ENCODE measurements around the gene SPAG16. TPM values are rescaled to one million over a fixed set of nuclear protein-coding genes. Genes with fewer than 3 reads are reported as not detected.

Gene SPAG16
- total RNA-seq, 1 donor from 2014 or later, result 18.7 TPM

GRCh38 chr2:214126135-214126534 is 841.9 kb downstream of the SPAG16 start:
- no peak for TF ChIP-seq CTCF (IDR thresholded peaks at IDR 0.05)
- Mint-ChIP-seq H3K27me3 (ENCODE audit: low read depth) (no peaks in the 10 kb centered on the region), H3K4me1 (ENCODE audit: low read depth) (peaks cover 33% of the 10 kb centered on the region), H3K4me3 (ENCODE audit: unreplicated experiment) (no peak overlapping the region), H3K36me3 (ENCODE audit: low read depth) (no peaks in the 10 kb centered on the region), H3K9me3 (ENCODE audit: low read depth) (no peaks in the 10 kb centered on the region), H3K27ac (ENCODE audit: unreplicated experiment) (no peak overlapping the region)
- DNase-seq (ENCODE audit: low spot score), result no peak

GRCh38 chr2:214127170-214127569 is 842.9 kb downstream of the SPAG16 start:
- TF ChIP-seq CTCF (IDR thresholded peaks at IDR 0.05), result no peak
- no peak for DNase-seq (ENCODE audit: low spot score)
- no peak overlapping the region for H3K27ac Mint-ChIP-seq (ENCODE audit: unreplicated experiment)

GRCh38 chr2:214127571-214127970 is 843.3 kb downstream of the SPAG16 start:
- Mint-ChIP-seq H3K4me1 (ENCODE audit: low read depth) (peaks cover 36% of the 10 kb centered on the region), H3K4me3 (ENCODE audit: unreplicated experiment) (no peak overlapping the region), H3K9me3 (ENCODE audit: low read depth) (no peaks in the 10 kb centered on the region), H3K27me3 (ENCODE audit: low read depth) (no peaks in the 10 kb centered on the region), H3K36me3 (ENCODE audit: low read depth) (no peaks in the 10 kb centered on the region), H3K27ac (ENCODE audit: unreplicated experiment) (peak overlapping the region; percentile 19)
- TF ChIP-seq CTCF (IDR thresholded peaks at IDR 0.05), result no peak
- no peak for DNase-seq (ENCODE audit: low spot score)

More at GRCh38 chr2:214127170-214127569, 842.9 kb downstream of the SPAG16 start:
- Mint-ChIP-seq H3K4me3 (ENCODE audit: unreplicated experiment) (no peak overlapping the region), H3K27me3 (ENCODE audit: low read depth) (no peaks in the 10 kb centered on the region), H3K9me3 (ENCODE audit: low read depth) (no peaks in the 10 kb centered on the region), H3K4me1 (ENCODE audit: low read depth) (peaks cover 33% of the 10 kb centered on the region), H3K36me3 (ENCODE audit: low read depth) (no peaks in the 10 kb centered on the region)

GRCh38 chr2:214128040-214128439 is 843.8 kb downstream of the SPAG16 start:
- Mint-ChIP-seq H3K9me3 (ENCODE audit: low read depth) (no peaks in the 10 kb centered on the region), H3K36me3 (ENCODE audit: low read depth) (no peaks in the 10 kb centered on the region), H3K4me1 (ENCODE audit: low read depth) (peaks cover 37% of the 10 kb centered on the region), H3K4me3 (ENCODE audit: unreplicated experiment) (no peak overlapping the region), H3K27ac (ENCODE audit: unreplicated experiment) (peak overlapping the region; percentile 19), H3K27me3 (ENCODE audit: low read depth) (no peaks in the 10 kb centered on the region)
- TF ChIP-seq CTCF (IDR thresholded peaks at IDR 0.05), result no peak
- no peak for DNase-seq (ENCODE audit: low spot score)

GRCh38 chr2:214130114-214130513 is 845.9 kb downstream of the SPAG16 start:
- Mint-ChIP-seq H3K27me3 (ENCODE audit: low read depth) (no peaks in the 10 kb centered on the region), H3K4me1 (ENCODE audit: low read depth) (peaks cover 37% of the 10 kb centered on the region), H3K4me3 (ENCODE audit: unreplicated experiment) (no peak overlapping the region), H3K27ac (ENCODE audit: unreplicated experiment) (no peak overlapping the region), H3K9me3 (ENCODE audit: low read depth) (no peaks in the 10 kb centered on the region), H3K36me3 (ENCODE audit: low read depth) (no peaks in the 10 kb centered on the region)
- DNase-seq (ENCODE audit: low spot score), result no peak
- TF ChIP-seq CTCF (IDR thresholded peaks at IDR 0.05), result no peak
